COLO668 (cell line): ENCODE data around the gene CPT1C.
A peak's percentile ranks its signal among the peaks of the same experiment; 100 is the strongest.

Source experiments
- DNase-seq: peaks from one replicate; lab custom pipeline; 2025; ENCODE audit not compliant: unreplicated experiment; lab: John Stamatoyannopoulos, UW

Gene CPT1C

DNA sequence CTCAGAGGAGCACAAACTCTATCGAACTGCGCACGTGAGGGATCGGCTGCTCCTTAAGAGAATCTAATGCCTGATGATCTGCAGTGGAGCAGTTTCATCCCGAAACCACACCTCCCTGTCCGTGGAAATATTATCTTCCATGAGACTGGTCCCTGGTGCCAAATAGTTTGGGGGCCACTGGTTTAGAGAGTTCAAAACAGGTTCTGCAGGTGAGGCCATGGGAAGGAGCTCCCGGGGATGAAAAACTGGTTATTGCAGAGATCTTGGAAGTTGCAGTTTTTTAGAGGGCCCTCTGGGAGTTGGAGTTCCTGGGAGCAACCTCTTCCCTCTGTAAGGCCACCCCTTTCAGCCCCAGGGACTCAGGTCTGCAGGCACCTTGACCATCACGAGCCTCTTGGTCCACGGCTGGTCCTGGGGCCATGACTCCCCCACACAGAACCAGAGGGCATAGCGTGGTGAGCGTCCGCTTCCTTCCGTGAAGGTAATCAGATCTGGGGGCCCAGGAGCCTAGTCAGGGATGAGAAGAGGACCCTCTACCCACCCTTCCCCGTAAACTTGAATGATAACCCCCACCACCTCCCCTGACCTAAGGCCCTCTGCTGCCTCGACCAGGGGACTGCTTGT is 30.5 kb upstream of the CPT1C start:
- no peak for DNase-seq

DNA sequence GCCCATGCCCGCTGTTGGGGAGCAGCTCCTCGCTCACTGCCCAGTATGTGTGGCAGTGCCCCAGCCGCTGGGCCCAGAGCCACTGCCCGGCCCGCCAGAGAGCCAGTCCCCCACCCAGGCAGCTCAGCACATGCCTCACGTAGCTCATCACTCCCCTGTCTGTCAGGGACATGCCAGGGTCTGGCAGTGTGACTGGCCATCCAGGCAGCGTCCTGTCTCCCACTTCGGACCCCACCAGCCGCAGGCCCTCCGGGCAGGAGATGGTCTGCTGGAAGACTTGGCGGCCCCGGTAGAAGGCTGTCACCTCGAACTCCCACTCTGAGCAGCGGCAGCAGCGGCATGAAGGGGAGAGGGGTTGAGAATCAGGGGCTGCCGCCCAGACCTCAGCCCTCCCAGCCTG is 28.9 kb upstream of the CPT1C start:
- no peak for DNase-seq

DNA sequence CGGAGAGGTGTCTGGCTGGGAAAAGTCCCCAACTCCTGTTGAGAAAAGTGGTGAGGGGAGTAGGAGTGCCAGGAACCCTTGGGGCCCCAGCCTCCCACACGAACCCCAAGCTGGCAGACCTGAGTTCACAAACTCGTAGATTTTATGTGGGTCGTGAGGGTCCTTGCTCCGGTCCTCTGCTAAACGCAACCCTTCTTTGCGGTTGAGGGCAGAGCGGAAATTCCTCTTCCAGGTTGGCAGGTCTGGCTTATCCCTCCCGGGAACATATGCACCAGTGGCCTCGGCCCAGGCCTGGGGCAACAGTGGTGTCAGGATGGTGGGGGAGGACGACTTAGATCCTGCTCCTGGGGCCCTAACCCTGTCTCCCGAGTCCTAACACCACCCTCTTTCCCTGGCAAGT is 27.7 kb upstream of the CPT1C start:
- DNase-seq: no peak

DNA sequence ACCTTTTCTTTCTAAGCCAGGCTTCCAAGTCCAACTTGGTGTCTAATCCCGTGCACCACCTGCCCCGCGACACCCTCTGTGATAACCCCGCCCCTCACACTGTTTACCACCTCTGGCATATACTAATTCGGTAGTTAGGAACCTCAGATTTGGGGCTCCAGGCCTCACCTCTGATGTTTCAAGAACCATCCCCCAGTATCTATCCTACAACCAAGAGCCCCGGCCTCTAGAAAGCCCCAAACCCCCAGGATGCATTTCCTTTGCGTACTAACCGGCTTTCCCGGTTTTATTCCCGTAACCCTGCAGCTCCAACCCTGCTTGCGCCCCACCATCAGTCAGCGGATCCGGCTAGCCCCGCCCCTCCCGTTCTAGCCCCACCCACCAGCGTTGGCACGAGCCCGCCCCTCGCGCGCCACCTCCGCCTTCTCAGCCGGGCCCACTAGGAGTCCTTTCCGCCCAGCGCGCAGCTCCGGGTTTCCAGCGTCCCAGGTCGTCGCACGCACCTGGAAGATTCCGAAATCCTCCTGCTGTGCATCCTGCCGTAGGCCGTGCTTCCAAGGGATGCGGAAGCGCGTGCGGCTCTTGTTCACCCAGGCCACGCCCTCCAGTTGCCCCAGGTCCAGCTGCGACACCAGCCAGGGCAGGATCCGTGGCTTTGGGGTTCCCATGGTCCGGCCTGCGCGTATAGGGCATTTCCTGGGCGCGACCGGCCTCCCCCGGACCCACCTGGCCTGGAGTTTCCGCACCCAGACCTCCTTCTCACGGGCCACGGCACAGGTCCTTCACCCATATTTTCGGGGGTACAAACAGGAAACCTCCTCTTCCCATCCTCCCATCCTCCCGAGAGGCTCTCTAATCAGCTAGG is 26.5 kb upstream of the CPT1C start:
- peak; percentile 92 for DNase-seq

DNA sequence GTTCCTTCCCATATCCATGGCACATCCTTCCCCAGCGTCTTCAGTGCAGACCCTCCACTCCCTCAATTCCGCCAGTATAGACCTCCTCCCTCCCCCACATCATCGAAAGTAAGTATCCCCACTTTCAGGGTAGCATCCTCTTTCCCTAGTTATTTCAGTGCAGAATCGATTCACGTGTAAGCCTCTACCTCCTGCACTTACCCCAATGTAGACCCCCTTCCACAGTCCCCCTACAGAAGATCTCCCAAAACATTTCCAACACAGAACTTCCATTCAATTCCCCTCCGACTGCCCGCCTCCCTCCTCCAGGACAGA is 25.9 kb upstream of the CPT1C start:
- DNase-seq: no peak

DNA sequence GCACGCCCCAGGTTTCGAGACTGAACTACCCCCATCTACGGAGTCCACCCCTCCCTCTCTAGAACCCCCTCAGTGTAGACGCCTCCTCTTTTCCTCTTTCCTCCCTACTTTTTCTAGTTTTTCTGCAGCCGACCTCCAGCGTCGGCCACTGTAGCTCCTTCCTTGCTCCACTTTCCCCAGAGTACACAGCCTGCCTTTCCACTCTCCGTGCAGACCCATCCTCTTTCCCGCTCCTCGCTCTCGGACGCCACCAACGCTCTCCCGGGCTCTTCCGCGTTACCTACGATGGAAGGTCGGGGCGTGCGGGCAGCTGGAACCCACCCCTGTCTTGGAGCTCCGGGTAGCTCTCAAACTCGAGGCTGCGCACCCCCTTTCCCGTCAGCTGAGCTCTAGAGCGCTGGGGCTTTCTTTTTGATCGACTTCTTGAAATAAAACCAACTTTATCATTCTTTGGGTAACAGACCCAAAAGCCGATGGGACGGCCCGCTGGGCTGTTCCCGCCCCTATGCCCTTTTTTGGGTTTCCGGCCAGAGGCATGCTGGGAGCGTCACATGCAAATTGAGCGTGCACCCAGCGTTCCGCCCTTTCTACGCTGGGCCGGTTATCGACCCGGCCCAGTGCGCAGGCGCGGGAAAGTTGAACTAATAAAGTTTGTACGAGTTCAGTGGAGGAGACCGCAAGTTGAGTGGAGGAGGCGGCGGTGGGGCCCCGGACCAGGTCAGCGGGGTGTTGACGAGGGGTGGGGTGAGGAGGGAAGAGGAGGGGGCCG is 25.4 kb upstream of the CPT1C start, which contains the start of the genes BCL2L12 and IRF3:
Gene BCL2L12 (plus strand): TSS at position 583 of the 769 bp plus-strand sequence. CDS start 760 bp downstream, outside the sequence.
Gene IRF3 (minus strand): TSS at position 507 of the 769 bp plus-strand sequence. CDS start 1,019 bp downstream, outside the sequence.
- peak; percentile 92 for DNase-seq

DNA sequence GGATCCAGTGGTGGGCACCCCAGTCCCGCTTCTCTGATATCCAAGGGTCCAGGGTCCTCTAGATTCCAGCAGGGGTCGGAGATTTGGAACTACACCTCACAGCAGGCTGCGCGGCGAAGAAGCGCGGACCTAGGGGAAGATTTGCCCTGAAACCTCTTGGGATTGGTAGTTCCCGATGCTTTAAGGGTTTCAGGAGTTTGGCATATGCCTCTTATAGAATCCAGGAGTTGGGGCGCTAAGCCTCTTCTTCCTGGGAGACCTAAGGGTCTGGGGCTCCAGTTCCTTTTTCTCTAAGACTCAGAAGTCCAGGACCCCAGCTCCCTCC is 24.8 kb upstream of the CPT1C start:
- DNase-seq: no peak

DNA sequence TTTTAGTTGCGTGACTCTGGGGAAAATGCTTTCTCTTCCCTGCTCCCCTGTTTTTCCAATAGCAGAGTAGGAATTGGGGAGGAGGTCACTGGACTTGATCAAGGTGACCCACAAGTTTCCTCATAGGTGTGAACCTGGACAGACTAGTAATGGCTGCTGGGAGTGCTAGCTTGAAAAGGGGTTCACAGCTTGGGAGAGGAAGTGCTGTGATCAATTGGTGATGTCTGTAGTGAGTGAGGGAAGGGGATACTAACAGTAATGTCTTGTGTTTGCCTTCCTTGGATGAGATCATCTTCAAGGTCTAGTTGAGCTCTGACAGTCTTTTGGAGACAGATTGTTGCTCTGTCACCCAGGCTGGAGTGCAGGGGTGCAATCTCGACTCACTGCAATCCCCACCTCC is 23.4 kb upstream of the CPT1C start:
- no peak for DNase-seq

DNA sequence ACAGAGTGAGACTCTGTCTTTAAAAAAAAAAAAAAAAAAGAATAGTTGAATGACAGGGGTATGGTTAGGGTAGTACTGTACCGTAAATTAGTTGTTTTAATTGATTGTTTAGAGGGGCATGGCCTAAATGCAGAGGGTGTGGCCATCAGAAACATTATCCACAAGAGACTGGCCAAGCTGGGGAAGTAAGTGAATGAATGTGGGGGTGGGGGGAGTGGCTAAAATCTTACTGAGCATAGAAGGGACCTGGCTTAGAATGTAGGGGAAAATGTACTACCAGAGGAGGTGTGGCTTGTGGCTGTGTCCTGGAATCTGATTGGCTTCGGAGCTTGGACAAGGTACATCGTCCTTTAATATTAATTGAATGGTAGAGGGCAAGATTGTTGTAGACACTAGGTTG is 21.4 kb upstream of the CPT1C start:
- no peak for DNase-seq

DNA sequence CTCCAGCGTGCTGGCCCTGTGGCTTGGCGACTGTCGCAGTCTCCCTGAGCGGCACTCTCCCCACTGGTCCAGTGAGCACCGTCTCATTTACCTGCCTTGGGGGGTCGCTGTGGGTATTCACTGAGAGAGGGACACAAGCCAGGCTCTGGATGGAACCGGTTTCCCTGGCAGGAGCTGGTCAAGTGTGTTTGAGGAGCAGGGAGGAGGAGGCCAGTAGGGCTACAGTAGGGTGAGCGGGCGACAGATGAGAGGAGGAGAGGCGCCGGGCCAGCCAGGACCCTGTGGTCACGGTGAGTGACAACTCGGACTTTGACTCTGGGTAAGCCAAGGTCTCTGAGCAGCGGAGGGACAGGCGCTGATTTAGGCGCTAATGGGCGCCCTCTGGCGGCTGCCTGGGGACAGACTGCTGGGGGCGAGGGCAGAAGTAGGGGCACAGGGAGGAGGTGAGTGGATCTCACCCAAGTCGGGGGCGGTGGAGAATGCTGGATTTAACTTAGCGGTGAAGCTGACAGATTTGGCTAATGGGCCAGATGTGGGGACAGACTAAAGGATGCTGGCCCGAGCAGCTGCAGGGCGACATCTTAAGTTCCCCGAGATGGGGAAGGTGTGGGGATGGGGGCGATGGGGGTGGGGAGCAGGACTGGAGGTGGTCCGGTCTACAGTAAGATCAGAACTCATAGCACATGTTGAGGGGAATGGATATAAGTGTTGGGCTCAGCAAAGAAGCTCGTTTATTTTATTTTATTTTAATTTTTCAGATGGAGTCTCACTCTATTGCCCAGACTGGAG is 18.6 kb upstream of the CPT1C start:
- DNase-seq: peak; percentile 87

DNA sequence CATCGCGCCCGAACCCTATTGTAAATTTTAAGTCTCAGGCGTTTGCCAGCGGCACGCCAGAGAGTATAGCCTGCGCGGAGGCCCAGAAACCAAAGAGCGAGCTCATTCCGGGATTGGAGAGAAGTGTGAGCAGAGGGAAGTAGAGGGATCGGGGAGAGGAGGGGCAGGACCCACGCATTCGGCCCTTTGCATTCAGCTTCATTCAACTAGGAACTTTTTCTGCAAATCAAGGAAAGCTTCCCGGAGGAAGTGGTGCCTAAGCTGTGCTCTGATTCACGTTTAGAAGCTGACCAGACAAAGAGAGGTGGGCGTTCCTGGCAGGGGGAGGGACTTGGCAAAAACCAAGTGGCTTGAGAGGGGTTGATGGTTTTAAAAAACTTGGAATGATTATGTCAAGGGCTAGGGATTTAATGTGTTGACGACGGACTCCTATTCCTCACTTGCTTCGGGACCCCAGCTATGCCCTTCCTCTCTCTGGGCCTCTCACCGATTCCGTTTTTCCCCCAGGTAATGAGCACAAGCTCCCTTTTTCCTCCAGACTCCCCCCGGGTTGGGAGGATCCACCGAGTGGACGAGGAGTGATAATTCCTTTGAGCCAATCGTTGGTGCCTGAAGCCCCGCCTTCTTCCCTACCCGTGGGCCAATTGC is 14.7 kb upstream of the CPT1C start:
- peak; percentile 89 for DNase-seq

DNA sequence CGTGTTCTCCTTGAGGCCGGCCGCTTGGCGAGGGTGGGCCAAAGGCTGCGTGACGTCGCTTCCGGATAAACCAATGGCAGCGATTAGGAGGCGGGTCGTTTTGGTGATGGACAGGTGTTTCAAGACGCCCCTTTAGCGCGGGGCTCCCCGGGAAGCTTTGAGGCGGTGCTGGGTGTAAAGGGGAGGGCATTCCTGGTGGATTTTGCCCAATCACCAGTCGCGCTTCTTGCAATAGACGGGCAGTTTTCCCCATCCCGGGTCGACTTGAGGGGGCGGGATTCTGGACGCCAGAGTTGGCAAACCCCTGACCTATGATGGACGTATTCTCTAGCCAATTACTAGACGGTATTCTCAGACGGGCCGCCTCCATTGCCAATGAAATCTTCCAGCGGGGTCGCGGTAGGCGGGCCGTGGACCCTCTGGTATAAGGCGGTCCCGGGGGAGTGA is 14.1 kb upstream of the CPT1C start:
- DNase-seq: peak; percentile 99

DNA sequence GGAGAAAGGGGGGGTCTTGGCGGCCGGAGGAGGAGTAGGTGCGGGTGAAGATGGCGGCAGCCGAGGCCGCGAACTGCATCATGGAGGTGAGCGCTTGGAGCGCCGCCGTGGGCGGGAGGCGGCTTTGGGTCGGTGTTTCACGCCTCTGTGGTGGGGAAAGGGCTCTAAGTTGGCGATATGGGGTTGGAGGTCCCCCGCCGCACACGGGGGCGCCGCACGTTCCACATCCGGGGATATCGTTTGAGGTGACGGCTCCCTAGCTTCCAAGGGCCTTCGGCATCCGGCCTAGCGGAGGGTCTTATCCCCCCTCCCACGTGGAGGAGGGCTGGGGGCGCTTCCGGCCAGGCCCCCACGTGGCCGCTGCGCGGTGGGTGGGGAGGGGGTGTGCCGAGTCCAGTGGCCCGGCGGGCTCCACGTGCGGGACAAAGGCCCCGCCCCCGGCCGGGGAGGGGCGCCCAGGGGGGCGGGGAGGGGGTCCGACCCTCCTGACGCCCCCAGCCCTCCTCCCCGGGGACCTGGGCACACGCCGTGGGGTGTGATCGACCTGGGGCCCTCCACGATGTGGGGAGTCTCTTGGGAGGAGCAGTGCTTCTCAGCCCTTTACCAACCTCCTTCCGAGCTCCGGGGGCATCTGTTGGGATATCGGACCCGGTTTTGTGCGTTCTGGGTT is 13.6 kb upstream of the CPT1C start, which contains the start of gene PRMT1:
Gene PRMT1 (plus strand): TSS at position 41 of the 670 bp plus-strand sequence. CDS start 10 bp downstream, at position 51.
- peak; percentile 62 for DNase-seq

DNA sequence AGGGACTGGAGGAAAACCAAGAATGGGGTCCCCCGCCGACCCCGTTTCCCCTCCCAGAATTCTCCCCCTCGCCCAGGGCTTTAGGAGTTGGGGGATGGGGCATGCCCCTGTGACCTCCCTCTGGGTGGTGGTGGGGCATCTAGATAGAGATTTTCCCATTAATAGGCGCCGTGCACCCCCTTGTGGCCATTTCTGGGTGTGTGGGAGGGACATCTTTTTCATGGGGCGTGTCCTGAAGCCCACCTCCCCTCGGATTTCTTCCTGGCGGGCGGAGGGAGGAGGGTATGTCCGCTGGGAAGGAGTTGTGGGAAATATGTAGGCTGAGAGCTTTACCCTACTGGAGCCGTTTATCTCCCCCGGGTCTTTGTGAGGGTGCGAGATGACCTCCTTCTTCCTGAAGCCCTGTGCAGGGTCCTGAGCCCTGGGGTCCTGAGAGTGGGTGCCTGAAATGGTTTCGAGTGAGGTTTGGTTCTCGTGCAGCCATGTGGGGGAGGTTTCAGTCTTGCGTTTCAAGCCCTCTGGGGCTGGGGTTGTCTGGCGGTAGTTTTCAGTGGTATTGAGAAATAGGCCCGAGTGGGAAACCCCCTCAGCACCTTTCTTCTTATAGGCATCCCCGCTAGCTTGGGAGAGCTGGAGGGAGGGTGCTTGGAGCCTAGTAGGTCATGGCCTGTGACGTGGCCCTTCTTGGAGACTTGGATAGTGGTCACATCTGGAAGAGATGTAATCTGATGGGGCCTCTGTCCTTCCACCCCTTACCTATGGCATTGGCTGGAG is 12.8 kb upstream of the CPT1C start:
- DNase-seq: peak; percentile 78

DNA sequence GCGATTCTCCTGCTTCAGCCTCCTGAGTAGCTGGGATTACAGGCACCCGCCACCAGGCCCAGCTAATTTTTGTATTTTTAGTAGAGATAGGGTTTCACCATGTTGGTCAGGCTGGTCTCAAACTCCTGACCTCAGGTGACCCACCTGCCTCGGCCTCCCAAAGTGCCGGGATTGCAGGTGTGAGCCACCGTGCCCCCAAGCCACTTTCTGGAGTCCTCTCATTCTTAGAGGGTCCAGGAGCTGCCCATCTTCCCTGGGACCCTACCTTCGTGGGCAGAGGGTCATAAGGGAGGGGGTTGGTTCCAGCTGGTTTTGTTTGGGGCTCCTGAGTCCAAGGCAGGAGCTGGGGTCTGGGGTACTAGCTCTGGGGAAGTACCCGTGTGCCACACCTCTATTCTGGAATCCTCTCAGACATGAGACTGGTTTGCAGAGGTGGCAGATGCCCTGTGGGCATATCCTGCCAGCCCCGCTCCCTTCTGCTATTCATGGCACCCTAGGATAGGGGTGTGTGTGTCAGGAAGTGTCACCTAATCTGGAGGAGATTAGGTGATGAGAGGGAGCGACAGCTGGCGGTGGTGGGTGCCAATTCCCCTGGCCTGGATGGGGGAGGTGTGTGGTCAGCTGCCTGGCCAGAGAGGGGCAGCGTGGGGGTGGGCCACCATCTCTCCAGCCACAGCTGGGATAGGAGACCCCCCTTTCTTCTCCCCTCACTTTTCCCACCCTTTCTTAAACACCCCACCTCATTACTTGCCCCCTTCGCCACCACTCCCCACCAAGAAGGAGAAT is 11.7 kb upstream of the CPT1C start:
- peak; percentile 60 for DNase-seq

DNA sequence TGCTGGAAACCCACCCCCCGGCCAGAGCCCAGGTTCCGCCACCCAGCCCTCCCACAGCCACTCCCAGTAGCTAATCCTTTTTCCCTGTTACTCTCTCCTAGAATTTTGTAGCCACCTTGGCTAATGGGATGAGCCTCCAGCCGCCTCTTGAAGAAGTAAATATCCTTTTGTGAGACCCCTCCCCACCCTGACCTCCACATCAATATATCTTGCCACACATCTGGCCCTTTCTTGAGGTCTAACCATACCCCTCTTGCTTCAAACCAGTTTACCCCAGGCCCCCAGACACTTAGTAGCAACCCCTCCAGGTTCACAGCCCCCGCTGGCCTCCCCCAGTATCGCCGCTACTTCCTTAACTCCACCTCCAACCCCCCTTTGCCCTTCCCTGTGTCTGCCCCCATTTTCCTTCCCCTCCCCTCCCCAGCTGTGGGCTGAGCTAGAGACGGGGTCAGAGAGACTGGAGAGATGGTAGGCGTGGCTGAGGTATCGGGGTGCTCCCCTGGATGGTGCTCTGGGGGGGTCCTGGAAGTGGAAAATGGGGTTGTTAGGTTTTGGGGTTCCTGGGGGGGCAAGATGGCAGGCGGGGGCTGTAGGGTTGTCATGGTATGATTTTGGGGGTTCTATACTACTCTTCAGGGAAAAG is 11.0 kb upstream of the CPT1C start:
- DNase-seq: no peak

DNA sequence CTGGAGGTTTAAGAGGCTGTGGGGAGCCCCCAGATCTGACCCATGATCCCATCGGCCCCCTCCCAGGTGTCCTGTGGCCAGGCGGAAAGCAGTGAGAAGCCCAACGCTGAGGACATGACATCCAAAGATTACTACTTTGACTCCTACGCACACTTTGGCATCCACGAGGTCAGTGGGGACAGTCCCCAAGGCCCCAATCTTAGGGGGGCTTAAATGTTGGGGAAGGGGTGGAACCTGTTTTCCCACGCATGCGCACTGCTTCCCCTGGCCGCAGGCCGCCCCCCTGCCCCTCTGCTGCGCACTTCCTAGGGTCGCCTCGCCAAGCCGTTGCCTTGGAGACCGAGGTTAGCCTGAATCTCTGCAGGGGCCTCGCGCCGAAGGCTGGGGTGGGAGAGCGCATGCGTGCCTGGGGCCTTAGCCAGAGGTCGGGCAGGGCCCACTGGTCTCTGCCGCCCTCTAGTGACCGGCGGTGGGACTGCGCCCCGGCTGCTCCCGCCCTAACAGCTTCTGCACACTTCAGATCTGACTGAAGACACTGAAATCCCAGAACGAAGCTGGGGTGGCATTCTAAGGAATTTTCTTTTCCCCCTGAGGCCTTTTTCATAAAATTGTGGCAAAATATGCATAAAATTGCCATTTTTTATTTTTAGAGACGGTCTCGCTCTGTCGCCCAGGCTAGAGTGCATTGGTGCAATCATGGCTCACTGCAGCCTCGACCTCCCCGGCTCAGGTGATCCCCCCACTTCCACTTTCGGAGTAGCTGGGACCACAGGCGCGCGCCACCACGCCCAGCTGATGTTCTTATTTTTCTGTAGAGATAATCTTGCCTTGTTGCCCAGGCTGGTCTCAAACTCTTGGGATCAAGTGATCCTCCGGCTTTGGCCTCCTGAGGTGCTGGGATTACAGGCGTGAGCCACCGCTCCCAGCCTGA is 10.2 kb upstream of the CPT1C start:
- peak; percentile 85 for DNase-seq
